Neural crest cell (in vitro differentiated cells): Measurements from ENCODE around the gene PACS1. TPM values are rescaled to one million over a fixed set of nuclear protein-coding genes. Genes with fewer than 3 reads are reported as not detected.
A peak's percentile ranks its signal among the peaks of the same experiment; 100 is the strongest.

Experiments used
- DNase-seq: peaks from one replicate; pipeline ENCODE4 v3.0.0; 2021; ENCODE audit warnings: low read depth, mixed read lengths, low spot score
- H3K27ac Mint-ChIP-seq: one replicate; pipeline ENCODE4 v1.8.0; 2021; ENCODE audit warnings: mild to moderate bottlenecking, mixed read lengths; ENCODE audit not compliant: unreplicated experiment
- H3K27me3 Mint-ChIP-seq: 2 replicates; pipeline ENCODE4 v1.8.0; 2021; ENCODE audit warnings: low read depth, mild to moderate bottlenecking, mixed read lengths
- H3K36me3 Mint-ChIP-seq: 2 replicates; pipeline ENCODE4 v1.8.0; 2021; ENCODE audit warnings: low read depth, mild to moderate bottlenecking, mixed read lengths
- H3K4me1 Mint-ChIP-seq: 2 replicates; pipeline ENCODE4 v1.8.0; 2021; ENCODE audit warnings: mixed read lengths
- H3K4me3 Mint-ChIP-seq: one replicate; pipeline ENCODE4 v1.8.0; 2021; ENCODE audit warnings: mild to moderate bottlenecking, mixed read lengths
- H3K9me3 Mint-ChIP-seq: 2 replicates; pipeline ENCODE4 v1.8.0; 2021; ENCODE audit warnings: mixed read lengths
- CTCF ChIP-seq: fragments of 200-600 bp; sonication (generic); conservative IDR thresholded peaks from 2 replicates; pipeline ENCODE4 v1.5.0; 2021; ENCODE audit warnings: antibody characterized with exemption, mild to moderate bottlenecking
- total RNA-seq: library from RNA; stranded (reverse); gene quantifications from 2 replicates; pipeline ENCODE4 v1.2.1, GENCODE V29; 2021

Gene PACS1
- total RNA-seq, 1 donor from 2014 or later = 54.3 TPM

DNA sequence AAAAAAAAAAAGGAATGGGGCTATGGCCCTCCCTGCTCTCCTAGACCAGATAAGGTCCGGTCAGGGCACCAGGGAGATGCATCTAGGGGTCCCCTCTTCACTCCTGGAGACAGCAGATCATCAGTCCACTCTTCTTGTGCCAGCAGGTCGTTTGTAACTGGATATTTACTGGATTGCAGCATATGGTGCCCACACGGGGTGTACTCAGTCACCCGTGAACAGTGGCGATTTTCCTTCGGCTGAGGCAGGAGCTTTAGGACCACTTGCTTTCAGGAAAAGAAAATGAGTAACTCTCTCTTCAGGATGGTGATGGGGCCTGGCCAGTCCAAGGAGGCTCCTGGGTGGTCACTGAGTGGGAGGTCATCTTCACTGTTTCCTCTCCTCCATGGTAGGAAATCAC, 160.1 kb downstream of the PACS1 start:
- H3K36me3 Mint-ChIP-seq = no peaks in the 10 kb centered on the region
- no peak overlapping the region for H3K4me3 Mint-ChIP-seq
- H3K27ac Mint-ChIP-seq = peak overlapping the region; percentile 62
- no peaks in the 10 kb centered on the region for H3K27me3 Mint-ChIP-seq
- H3K9me3 Mint-ChIP-seq = no peaks in the 10 kb centered on the region
- peaks cover 9% of the 10 kb centered on the region for H3K4me1 Mint-ChIP-seq
- TF ChIP-seq CTCF = no peak
- DNase-seq = no peak

- no peaks in the 10 kb centered on the region for H3K36me3 Mint-ChIP-seq
- no peaks in the 10 kb centered on the region for H3K27me3 Mint-ChIP-seq
Observed at GRCh38 chr11:66230978-66231377, 160.9 kb downstream of the PACS1 start.

DNA sequence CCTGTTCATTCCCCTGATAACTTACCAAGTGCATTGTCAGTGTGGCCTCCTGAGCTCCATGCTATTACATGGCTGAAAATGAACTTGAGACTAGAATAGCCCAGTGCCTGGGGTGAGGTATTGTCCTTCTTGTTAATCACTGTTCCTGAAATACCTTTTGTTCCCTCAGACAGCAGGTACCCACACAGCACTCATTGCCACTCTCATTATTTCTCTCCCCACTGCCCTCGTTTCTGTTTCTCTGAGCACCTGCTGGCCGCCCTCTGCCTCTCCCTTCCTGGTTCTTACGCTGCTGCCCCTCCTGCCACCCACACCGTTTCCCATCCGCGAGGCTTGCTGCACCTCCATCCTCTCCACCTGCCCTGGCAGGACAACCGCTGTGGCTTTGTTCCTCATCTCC, 161.5 kb downstream of the PACS1 start:
- Mint-ChIP-seq H3K9me3 (no peaks in the 10 kb centered on the region), H3K27me3 (no peaks in the 10 kb centered on the region), H3K4me3 (no peak overlapping the region), H3K27ac (no peak overlapping the region), H3K4me1 (peaks cover 9% of the 10 kb centered on the region), H3K36me3 (no peaks in the 10 kb centered on the region)
- TF ChIP-seq CTCF = no peak
- no peak for DNase-seq

More at GRCh38 chr11:66230978-66231377, 160.9 kb downstream of the PACS1 start:
- Mint-ChIP-seq H3K27ac (no peak overlapping the region), H3K4me3 (no peak overlapping the region), H3K4me1 (peaks cover 9% of the 10 kb centered on the region), H3K9me3 (no peaks in the 10 kb centered on the region)
- no peak for TF ChIP-seq CTCF
- no peak for DNase-seq

DNA sequence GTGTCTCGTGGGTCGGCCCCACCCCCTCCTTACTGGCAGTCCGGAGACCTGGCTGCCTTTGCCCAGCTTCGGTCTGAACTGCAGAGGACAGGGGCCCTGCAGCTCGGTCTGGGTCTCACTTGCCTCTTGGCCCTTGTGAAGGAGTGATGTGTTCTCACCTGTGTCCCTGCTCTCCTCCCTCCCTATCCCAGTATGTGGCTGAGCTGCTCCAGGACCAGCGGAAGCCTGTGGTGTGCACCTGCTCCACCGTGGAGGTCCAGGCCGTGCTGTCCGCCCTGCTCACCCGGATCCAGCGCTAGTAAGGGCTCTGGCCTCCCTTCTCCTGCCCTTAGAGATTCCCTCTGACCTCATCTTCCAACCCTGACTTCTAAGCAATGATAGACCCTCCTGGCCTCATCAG, 162.7 kb downstream of the PACS1 start:
- H3K4me1 Mint-ChIP-seq = peaks cover 9% of the 10 kb centered on the region
- H3K27ac Mint-ChIP-seq = peak overlapping the region; percentile 88
- H3K27me3 Mint-ChIP-seq = no peaks in the 10 kb centered on the region
- H3K9me3 Mint-ChIP-seq = no peaks in the 10 kb centered on the region
- no peak for DNase-seq
- H3K36me3 Mint-ChIP-seq = no peaks in the 10 kb centered on the region
- no peak overlapping the region for H3K4me3 Mint-ChIP-seq
- TF ChIP-seq CTCF = no peak

- TF ChIP-seq CTCF = no peak
Observed at GRCh38 chr11:66233301-66233700, 163.2 kb downstream of the PACS1 start.

GRCh38 chr11:66235141-66235540, 165.1 kb downstream of the PACS1 start:
- Mint-ChIP-seq H3K9me3 (no peaks in the 10 kb centered on the region), H3K36me3 (no peaks in the 10 kb centered on the region), H3K27ac (peak overlapping the region; percentile 46), H3K4me1 (peaks cover 9% of the 10 kb centered on the region), H3K4me3 (no peak overlapping the region), H3K27me3 (no peaks in the 10 kb centered on the region)
- DNase-seq = no peak
- no peak for TF ChIP-seq CTCF

More at GRCh38 chr11:66233301-66233700, 163.2 kb downstream of the PACS1 start:
- no peak for DNase-seq
- Mint-ChIP-seq H3K36me3 (no peaks in the 10 kb centered on the region), H3K27me3 (no peaks in the 10 kb centered on the region), H3K27ac (peak overlapping the region; percentile 91), H3K4me1 (peaks cover 9% of the 10 kb centered on the region), H3K4me3 (no peak overlapping the region), H3K9me3 (no peaks in the 10 kb centered on the region)
